Activated B cell treated with CpG ODN at 0.5 μM for 24 hours (primary cell): ENCODE data around the gene GTF3C1. TPM values are rescaled to one million over a fixed set of nuclear protein-coding genes. Genes with fewer than 3 reads are reported as not detected.

Experiments
- ATAC-seq: fragments of 200-7000 bp; cut with Tn5 transposase; one replicate; pipeline ENCODE4 v1.10.0; 2021; ENCODE audit warnings: low read depth, mild to moderate bottlenecking, moderate library complexity
- CTCF ChIA-PET: fragments of 350-600 bp; sonication (Branson Sonifier 250); formaldehyde crosslinking; loops from one replicate; lab custom pipeline; 2021; ENCODE audit warnings: antibody characterized with exemption; lab: Charles Lee
- POLR2A ChIA-PET: fragments of 350-600 bp; sonication (Branson Sonifier 250); formaldehyde crosslinking; loops from one replicate; lab custom pipeline; 2021; ENCODE audit warnings: antibody characterized with exemption; lab: Charles Lee
- DNase-seq: peaks from one replicate; pipeline ENCODE4 v3.0.0; 2022
- H3K27ac Mint-ChIP-seq: one replicate; pipeline ENCODE4 v1.8.0; 2020; ENCODE audit warnings: mixed read lengths
- H3K27me3 Mint-ChIP-seq: one replicate; pipeline ENCODE4 v1.8.0; 2021; ENCODE audit warnings: mixed read lengths
- H3K36me3 Mint-ChIP-seq: one replicate; pipeline ENCODE4 v1.8.0; 2021; ENCODE audit warnings: low read depth, mixed read lengths
- H3K4me1 Mint-ChIP-seq: one replicate; pipeline ENCODE4 v1.8.0; 2021; ENCODE audit warnings: mixed read lengths
- H3K4me3 Mint-ChIP-seq: one replicate; pipeline ENCODE4 v1.8.0; 2020; ENCODE audit warnings: mild to moderate bottlenecking, mixed read lengths
- H3K9me3 Mint-ChIP-seq: one replicate; pipeline ENCODE4 v1.8.0; 2020; ENCODE audit warnings: mixed read lengths
- CTCF ChIP-seq: fragments of 200-600 bp; IDR thresholded peaks from one replicate; pipeline ENCODE4 v1.8.0; 2022; ENCODE audit warnings: antibody characterized with exemption, mild to moderate bottlenecking
- intact Hi-C: fragments of 100-400 bp; cut with micrococcal nuclease; formaldehyde crosslinking; loops from one replicate; pipeline ENCODE4 v1.15.1; 2024
- total RNA-seq: library from RNA; stranded (reverse); gene quantifications from 2 replicates; pipeline ENCODE4 v1.2.3, GENCODE V29; 2022

GTF3C1 gene
- total RNA-seq, 1 donor from 2014 or later, result 52.3 TPM

DNA sequence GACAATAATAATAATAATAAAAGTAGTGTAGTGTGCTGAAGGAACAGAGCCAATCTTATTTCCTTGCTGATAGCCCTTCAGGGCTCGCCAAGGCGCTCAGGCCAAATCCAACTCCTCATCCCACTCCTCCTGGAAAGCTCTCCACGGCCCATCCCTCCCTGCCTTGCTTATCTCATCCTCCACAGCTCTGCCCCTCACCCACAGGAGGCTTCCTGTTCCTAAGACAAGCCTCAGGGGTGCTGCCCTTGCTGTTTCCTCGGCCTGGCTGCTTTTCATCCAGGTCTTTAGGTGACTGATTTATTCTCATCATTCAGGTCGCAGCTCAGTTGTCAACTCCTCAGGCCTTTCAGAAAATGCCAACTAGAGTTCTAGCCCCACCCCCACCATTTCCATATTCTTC, 11.2 kb downstream of the GTF3C1 start:
- ChIA-PET CTCF (no interaction called here), POLR2A (no interaction called here)
- Mint-ChIP-seq H3K4me1 (no peaks in the 10 kb centered on the region), H3K27ac (no peak overlapping the region), H3K27me3 (no peaks in the 10 kb centered on the region), H3K9me3 (peaks cover 2% of the 10 kb centered on the region), H3K4me3 (no peak overlapping the region), H3K36me3 (peaks cover 87% of the 10 kb centered on the region)
- intact Hi-C loops, result no loop called here
- no peak for TF ChIP-seq CTCF
- no peak for ATAC-seq
- DNase-seq, result no peak

DNA sequence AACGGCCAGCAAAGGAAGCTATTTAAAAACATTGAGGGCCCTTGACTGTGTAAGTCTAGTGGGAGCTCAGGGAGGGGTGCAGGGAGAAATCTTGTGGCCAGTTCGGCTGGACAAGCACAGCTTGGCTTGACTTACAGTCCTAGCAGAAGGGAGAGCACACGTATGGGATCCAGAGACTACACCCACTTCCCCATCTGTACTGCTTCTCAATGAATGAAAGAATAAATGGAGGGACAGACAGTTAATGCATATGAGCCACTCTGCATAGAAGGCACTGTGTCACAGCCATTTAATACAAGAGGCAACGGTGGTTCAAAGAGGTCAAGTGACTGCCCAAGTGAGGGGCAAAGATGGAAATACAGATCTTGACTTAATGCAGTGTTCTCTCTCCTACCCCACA, 15.5 kb downstream of the GTF3C1 start:
- CTCF ChIA-PET, result interaction anchor here (0.7 kb wide), 1 partner anchor 19 kb away, joined by 3 read pairs; no protein-coding TSS in a partner anchor
- intact Hi-C loops, result no loop called here
- Mint-ChIP-seq H3K27me3 (no peaks in the 10 kb centered on the region), H3K4me1 (no peaks in the 10 kb centered on the region), H3K4me3 (no peak overlapping the region), H3K27ac (no peak overlapping the region), H3K9me3 (no peaks in the 10 kb centered on the region), H3K36me3 (peaks cover 89% of the 10 kb centered on the region)
- no peak for ATAC-seq
- no peak for DNase-seq
- POLR2A ChIA-PET, result no interaction called here
- TF ChIP-seq CTCF, result no peak

DNA sequence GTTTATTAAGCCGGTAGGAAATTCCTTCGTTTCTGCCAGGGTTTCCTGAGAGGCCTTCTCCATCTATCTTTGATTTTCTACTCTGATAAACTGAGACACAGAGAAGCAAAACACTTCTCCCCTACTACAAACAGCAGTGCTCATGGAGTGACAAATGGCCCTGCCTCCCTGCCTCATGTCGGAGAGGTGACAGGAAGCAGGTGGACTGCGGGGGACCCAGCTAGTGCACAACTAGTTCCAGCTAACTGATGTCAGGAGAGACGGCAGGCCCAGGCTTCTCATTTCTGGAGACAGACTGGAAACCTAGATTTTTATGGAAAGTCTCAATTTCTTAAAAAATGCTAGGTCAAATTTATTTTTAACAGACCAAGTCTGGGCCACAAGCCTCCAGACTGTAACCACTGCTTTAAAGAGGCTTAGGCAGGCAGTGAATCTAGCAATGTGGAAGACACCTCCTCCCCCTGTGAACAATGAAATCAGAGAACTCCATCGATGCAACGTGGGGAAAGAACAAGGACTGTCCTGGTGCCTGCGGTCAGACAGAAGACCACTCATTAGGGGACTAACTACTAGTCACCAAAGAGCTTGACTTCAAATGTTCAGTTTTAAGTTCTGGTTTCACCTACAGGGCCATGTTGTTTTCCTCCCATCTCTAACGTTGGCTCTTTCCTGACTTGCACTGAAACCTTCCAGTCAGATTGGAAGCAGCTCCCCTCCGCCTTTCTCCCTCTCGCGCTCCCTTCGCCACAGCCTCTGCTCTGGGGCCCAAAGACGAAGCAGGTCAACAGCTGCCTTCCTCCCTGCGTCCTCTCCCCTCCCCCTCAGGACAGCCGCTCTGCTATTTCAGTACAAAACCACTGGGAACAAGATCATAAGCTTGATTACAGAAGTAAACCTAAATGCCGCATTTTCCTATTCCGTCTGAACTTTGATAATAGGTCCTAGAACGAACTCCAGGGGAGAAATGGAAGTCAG, 17.6 kb downstream of the GTF3C1 start:
- Mint-ChIP-seq H3K4me1 (no peaks in the 10 kb centered on the region), H3K9me3 (no peaks in the 10 kb centered on the region), H3K27me3 (no peaks in the 10 kb centered on the region), H3K4me3 (no peak overlapping the region), H3K36me3 (peaks cover 92% of the 10 kb centered on the region), H3K27ac (no peak overlapping the region)
- ChIA-PET CTCF (no interaction called here), POLR2A (no interaction called here)
- ATAC-seq (no peak), DNase-seq (no peak)
- intact Hi-C loops, result no loop called here
- no peak for TF ChIP-seq CTCF

DNA sequence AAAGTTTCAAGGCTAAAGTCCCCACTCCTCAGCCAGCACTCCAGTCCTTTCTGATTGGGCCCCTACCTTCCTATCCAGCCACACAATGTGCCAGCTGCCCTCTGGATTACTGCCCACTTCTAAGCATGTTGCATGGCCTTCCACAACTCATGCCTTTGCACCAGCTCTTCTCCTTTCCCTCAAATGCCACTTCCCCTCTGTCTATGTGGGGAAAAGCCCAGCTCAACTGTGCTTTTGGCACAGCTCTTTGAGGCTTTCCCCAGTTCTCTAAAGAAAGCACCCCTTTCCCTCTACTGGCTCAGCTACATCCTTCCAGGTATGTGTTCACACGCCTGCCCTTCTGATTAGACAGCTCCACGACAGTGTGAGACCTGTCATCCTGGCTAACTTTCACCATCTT, 18.5 kb downstream of the GTF3C1 start:
- POLR2A ChIA-PET, result no interaction called here
- intact Hi-C loops, result no loop called here
- no peak for DNase-seq
- no peak overlapping the region for H3K4me3 Mint-ChIP-seq
- H3K36me3 Mint-ChIP-seq, result peaks cover 92% of the 10 kb centered on the region
- CTCF ChIA-PET, result no interaction called here
- no peak overlapping the region for H3K27ac Mint-ChIP-seq
- no peak for ATAC-seq
- no peaks in the 10 kb centered on the region for H3K4me1 Mint-ChIP-seq
- no peaks in the 10 kb centered on the region for H3K27me3 Mint-ChIP-seq
- no peak for TF ChIP-seq CTCF
- H3K9me3 Mint-ChIP-seq, result no peaks in the 10 kb centered on the region

DNA sequence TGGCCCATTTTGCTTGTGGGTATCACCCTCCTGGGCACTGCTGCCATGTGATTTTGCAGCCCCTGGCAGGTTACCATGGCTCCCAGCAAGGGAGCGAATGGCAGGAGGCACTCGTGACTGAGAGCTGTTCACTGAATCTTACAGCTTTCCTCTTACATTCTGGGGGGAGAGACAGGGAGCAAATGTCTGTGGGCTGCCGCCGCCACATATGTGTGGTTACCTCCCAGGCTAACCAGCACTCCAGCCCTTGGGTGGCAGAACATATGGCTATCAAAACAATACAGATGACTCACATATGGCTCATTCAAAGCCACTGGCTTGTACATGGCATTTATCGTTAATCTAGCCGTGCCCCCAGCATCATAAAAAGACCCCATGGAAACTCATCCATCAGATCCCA, 19.8 kb downstream of the GTF3C1 start:
- ChIA-PET POLR2A (no interaction called here), CTCF (no interaction called here)
- Mint-ChIP-seq H3K4me3 (no peak overlapping the region), H3K9me3 (no peaks in the 10 kb centered on the region), H3K27ac (no peak overlapping the region), H3K4me1 (no peaks in the 10 kb centered on the region), H3K36me3 (peaks cover 93% of the 10 kb centered on the region), H3K27me3 (no peaks in the 10 kb centered on the region)
- DNase-seq (no peak), ATAC-seq (no peak)
- no peak for TF ChIP-seq CTCF
- intact Hi-C loops, result no loop called here
